PC-3 (cell line): ENCODE results near the gene C12orf57. TPM values are rescaled to one million over a fixed set of nuclear protein-coding genes. Genes with fewer than 3 reads are reported as not detected.

Experiments used
- ATAC-seq: fragments of 200-7000 bp; cut with Tn5 transposase; 2 replicates; pipeline ENCODE4 v1.9.1; 2020; ENCODE audit warnings: mild to moderate bottlenecking, moderate library complexity
- BruUV-seq: library from RNA; stranded (reverse); fragments of 400-500 nt; replicated peaks from 2 replicates; lab custom pipeline; 2021; lab: Mats Ljungman, UMichigan
- CTCF ChIA-PET: fragments of 300-600 bp; sonication (Branson Sonifier 250); formaldehyde crosslinking; loops from one replicate; lab custom pipeline; 2022; ENCODE audit warnings: antibody characterized with exemption; lab: Charles Lee
- POLR2A ChIA-PET: fragments of 300-600 bp; sonication (Branson Sonifier 250); formaldehyde crosslinking; loops from one replicate; lab custom pipeline; 2022; ENCODE audit warnings: antibody characterized with exemption; ENCODE audit not compliant: unreplicated experiment; lab: Charles Lee
- DNase-seq: peaks from one replicate; pipeline ENCODE4 v3.0.0-alpha.2; 2015
- H2AFZ ChIP-seq: fragments of 300-600 bp; sonication (generic); 2 replicates; pipeline ENCODE4 v1.6.0; 2016; ENCODE audit warnings: antibody characterized with exemption, low read length
- H3F3A ChIP-seq: fragments of 300-600 bp; sonication (generic); one replicate; pipeline ENCODE4 v1.6.0; 2017; ENCODE audit warnings: antibody characterized with exemption, low read length, control low read depth, mild to moderate bottlenecking; ENCODE audit not compliant: unreplicated experiment
- H3K27ac ChIP-seq: fragments of 300-600 bp; sonication (generic); 2 replicates; pipeline ENCODE4 v1.5.1; 2016; ENCODE audit warnings: mild to moderate bottlenecking, low read length
- H3K27me3 ChIP-seq: fragments of 300-600 bp; sonication (generic); 2 replicates; pipeline ENCODE4 v1.6.1; 2016; ENCODE audit warnings: low read length, mixed read lengths
- H3K36me3 ChIP-seq: fragments of 300-600 bp; sonication (generic); 2 replicates; pipeline ENCODE4 v1.6.1; 2016; ENCODE audit warnings: low read depth, mixed run types, low read length, mixed read lengths
- H3K4me1 ChIP-seq: fragments of 300-600 bp; sonication (generic); 2 replicates; pipeline ENCODE4 v1.5.1; 2016; ENCODE audit warnings: low read length; ENCODE audit not compliant: insufficient read depth
- H3K4me2 ChIP-seq: fragments of 300-600 bp; sonication (generic); 2 replicates; pipeline ENCODE4 v1.6.0; 2016; ENCODE audit warnings: low read length
- H3K4me3 ChIP-seq: fragments of 300-600 bp; sonication (generic); 2 replicates; pipeline ENCODE4 v1.5.1; 2016; ENCODE audit warnings: mild to moderate bottlenecking, low read length, mixed read lengths
- H3K79me2 ChIP-seq: fragments of 300-600 bp; sonication (generic); 2 replicates; pipeline ENCODE4 v1.6.1; 2017; ENCODE audit warnings: low read length, mixed read lengths
- H3K9ac ChIP-seq: fragments of 300-600 bp; sonication (generic); 2 replicates; pipeline ENCODE4 v1.6.0; 2016; ENCODE audit warnings: mild to moderate bottlenecking, low read length
- H3K9me2 ChIP-seq: fragments of 300-600 bp; sonication (generic); replicated peaks from 2 replicates; pipeline ENCODE4 v1.6.1; 2016; ENCODE audit warnings: mixed run types, low read length, mixed read lengths
- H3K9me3 ChIP-seq: fragments of 300-600 bp; sonication (generic); 2 replicates; pipeline ENCODE4 v1.6.1; 2016; ENCODE audit warnings: low read length, mixed read lengths
- H4K20me1 ChIP-seq: fragments of 300-600 bp; sonication (generic); 2 replicates; pipeline ENCODE4 v1.6.1; 2016; ENCODE audit warnings: low read length, mixed read lengths
- EZH2 ChIP-seq: fragments of 300-600 bp; sonication (generic); IDR thresholded peaks from one replicate; pipeline ENCODE4 v1.6.1; 2017; ENCODE audit warnings: antibody characterized with exemption, mild to moderate bottlenecking, low read length; ENCODE audit not compliant: unreplicated experiment
- EZH2phosphoT487 ChIP-seq: fragments of 300-600 bp; sonication (generic); IDR thresholded peaks from 2 replicates; pipeline ENCODE4 v1.6.1; 2018; ENCODE audit warnings: mild to moderate bottlenecking, antibody characterized with exemption, low read length, borderline replicate concordance
- intact Hi-C: fragments of 100-400 bp; cut with micrococcal nuclease; formaldehyde crosslinking; loops from 2 replicates; pipeline ENCODE4 v1.9.0; 2023
- total RNA-seq: library from RNA; depleted of rRNA; stranded (reverse); fragments of >200 nt; gene quantifications from 2 replicates; pipeline ENCODE4 v1.2.3, GENCODE V29; 2014
- TF ChIP-seq, protein P1 (sequence below): fragments of 300-600 bp; sonication (generic); conservative IDR thresholded peaks from 2 replicates; pipeline ENCODE4 v1.5.1; 2017; ENCODE audit warnings: antibody characterized with exemption, low read depth, mild to moderate bottlenecking, low read length

The C12orf57 gene
- total RNA-seq, 1 experiment from 2014 or later = 125 TPM

DNA sequence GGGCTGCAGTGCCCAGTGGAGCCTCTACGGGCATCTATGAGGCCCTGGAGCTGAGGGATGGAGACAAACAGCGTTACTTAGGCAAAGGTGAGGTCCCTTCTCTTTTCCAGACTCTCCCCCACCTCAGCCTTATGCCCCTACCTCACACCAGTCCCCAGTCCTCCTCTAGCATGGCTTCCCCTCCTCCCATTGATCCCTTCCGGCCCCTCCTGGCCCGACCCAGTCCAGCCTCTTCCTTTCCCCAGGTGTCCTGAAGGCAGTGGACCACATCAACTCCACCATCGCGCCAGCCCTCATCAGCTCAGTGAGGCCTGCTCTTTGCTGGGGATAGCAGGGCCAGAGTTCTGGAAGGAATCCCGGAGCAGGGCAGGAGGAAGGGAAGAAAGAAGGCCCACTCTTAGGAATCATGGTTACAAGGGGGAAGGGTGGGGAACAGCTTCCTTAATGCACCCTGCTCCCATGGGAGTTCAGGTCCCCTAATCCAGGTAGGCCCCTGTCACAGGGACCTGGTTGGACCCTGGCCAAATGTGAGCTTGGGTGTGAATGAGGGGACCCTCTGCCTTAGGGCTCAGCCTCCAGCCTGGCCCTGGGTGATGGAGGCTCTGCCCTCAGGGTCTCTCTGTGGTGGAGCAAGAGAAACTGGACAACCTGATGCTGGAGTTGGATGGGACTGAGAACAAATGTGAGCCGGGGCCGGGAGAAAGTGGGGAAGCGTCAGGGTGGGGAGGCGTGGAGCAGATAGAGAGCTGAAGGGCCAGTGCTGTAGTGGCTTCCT lies 27.2 kb upstream of the C12orf57 start:
- no peak overlapping the region for H3K27ac ChIP-seq
- H3K4me2 ChIP-seq = no peak overlapping the region
- no peaks in the 10 kb centered on the region for H3F3A ChIP-seq
- H2AFZ ChIP-seq = no peak overlapping the region
- H3K79me2 ChIP-seq = peaks cover 15% of the 10 kb centered on the region
- H3K4me1 ChIP-seq = 0 out of 2 replicates have a peak, but pooled peaks cover 4% of the 10 kb centered on the region
- no peak for ATAC-seq
- H3K9ac ChIP-seq = no peak overlapping the region
- no peaks in the 10 kb centered on the region for H3K9me3 ChIP-seq
- no peaks in the 10 kb centered on the region for H3K9me2 ChIP-seq
- TF ChIP-seq EZH2 (no peak), EZH2phosphoT487 (no peak)
- TF ChIP-seq, protein P1, sequence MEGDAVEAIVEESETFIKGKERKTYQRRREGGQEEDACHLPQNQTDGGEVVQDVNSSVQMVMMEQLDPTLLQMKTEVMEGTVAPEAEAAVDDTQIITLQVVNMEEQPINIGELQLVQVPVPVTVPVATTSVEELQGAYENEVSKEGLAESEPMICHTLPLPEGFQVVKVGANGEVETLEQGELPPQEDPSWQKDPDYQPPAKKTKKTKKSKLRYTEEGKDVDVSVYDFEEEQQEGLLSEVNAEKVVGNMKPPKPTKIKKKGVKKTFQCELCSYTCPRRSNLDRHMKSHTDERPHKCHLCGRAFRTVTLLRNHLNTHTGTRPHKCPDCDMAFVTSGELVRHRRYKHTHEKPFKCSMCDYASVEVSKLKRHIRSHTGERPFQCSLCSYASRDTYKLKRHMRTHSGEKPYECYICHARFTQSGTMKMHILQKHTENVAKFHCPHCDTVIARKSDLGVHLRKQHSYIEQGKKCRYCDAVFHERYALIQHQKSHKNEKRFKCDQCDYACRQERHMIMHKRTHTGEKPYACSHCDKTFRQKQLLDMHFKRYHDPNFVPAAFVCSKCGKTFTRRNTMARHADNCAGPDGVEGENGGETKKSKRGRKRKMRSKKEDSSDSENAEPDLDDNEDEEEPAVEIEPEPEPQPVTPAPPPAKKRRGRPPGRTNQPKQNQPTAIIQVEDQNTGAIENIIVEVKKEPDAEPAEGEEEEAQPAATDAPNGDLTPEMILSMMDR = no peak
- H3K36me3 ChIP-seq = no peaks in the 10 kb centered on the region
- ChIA-PET POLR2A (interaction anchor here (0.7 kb wide), 1 partner anchor 25 kb away, joined by 3 read pairs; no protein-coding TSS in a partner anchor), CTCF (no interaction called here)
- intact Hi-C loops = no loop called here
- no TSS peak for BruUV-seq
- no peak overlapping the region for H3K4me3 ChIP-seq
- no peaks in the 10 kb centered on the region for H4K20me1 ChIP-seq
- DNase-seq = no peak
- no peaks in the 10 kb centered on the region for H3K27me3 ChIP-seq

DNA sequence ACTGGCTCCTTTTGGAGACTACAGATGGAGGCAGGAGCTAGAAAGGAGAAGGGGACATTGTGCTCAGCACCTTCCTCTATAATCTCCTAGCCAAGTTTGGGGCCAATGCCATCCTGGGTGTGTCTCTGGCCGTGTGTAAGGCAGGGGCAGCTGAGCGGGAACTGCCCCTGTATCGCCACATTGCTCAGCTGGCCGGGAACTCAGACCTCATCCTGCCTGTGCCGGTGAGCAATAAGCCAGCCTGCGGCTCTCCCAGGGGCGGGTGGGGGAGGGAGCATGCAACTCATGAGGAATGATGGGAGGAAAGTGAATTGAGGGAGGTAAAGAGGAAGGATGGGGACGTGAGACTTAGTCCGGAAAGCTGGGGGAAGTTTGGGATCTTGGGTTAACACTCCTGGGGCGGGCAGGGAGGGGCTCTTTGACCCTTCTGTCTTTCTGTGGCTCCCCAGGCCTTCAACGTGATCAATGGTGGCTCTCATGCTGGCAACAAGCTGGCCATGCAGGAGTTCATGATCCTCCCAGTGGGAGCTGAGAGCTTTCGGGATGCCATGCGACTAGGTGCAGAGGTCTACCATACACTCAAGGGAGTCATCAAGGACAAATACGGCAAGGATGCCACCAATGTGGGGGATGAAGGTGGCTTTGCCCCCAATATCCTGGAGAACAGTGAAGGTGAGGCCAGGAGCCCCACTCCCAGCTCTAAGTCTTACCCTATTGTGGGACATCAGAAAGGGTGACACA lies 26.2 kb upstream of the C12orf57 start:
- H2AFZ ChIP-seq = no peak overlapping the region
- H3K4me1 ChIP-seq = 0 out of 2 replicates have a peak, but pooled peaks cover 4% of the 10 kb centered on the region
- TF ChIP-seq, protein P1 = no peak
- no peak for TF ChIP-seq EZH2phosphoT487
- no peak for TF ChIP-seq EZH2
- no peaks in the 10 kb centered on the region for H3K9me2 ChIP-seq
- CTCF ChIA-PET = no interaction called here
- no peak for ATAC-seq
- no peak overlapping the region for H3K27ac ChIP-seq
- POLR2A ChIA-PET = no interaction called here
- no peak for DNase-seq
- no peaks in the 10 kb centered on the region for H3F3A ChIP-seq
- peaks cover 15% of the 10 kb centered on the region for H3K79me2 ChIP-seq
- H3K27me3 ChIP-seq = no peaks in the 10 kb centered on the region
- H4K20me1 ChIP-seq = no peaks in the 10 kb centered on the region
- H3K4me2 ChIP-seq = no peak overlapping the region
- BruUV-seq = no TSS peak
- H3K9me3 ChIP-seq = no peaks in the 10 kb centered on the region
- no peaks in the 10 kb centered on the region for H3K36me3 ChIP-seq
- no peak overlapping the region for H3K9ac ChIP-seq
- no peak overlapping the region for H3K4me3 ChIP-seq
- intact Hi-C loops = no loop called here

DNA sequence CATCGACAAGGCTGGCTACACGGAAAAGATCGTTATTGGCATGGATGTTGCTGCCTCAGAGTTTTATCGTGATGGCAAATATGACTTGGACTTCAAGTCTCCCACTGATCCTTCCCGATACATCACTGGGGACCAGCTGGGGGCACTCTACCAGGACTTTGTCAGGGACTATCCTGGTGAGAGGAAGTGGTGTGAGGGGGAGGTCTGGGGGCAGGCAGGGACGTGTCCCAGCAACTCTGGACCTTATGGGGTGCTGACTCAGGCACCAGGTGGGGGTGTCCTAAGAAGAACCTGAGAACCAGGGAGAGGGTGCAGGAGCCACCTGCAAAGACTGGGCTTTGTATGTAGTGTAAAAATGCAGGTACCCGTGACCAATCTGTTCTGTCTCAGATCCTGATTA lies 24.2 kb upstream of the C12orf57 start:
- Histone ChIP-seq H3K36me3 (no peaks in the 10 kb centered on the region), H3K27ac (no peak overlapping the region), H3K4me3 (no peak overlapping the region), H3K9me2 (no peaks in the 10 kb centered on the region), H3K79me2 (peaks cover 14% of the 10 kb centered on the region), H4K20me1 (no peaks in the 10 kb centered on the region), H3K27me3 (no peaks in the 10 kb centered on the region), H3K9ac (no peak overlapping the region), H2AFZ (no peak overlapping the region), H3K4me1 (peaks cover 7% of the 10 kb centered on the region), H3K4me2 (no peak overlapping the region), H3F3A (no peaks in the 10 kb centered on the region), H3K9me3 (no peaks in the 10 kb centered on the region)
- TF ChIP-seq, protein P1 = 0 out of 2 replicates have a peak, but pooled peaks have one; percentile 20
- TF ChIP-seq EZH2 = no peak
- ATAC-seq = no peak
- no TSS peak for BruUV-seq
- intact Hi-C loops = no loop called here
- ChIA-PET CTCF (no interaction called here), POLR2A (no interaction called here)
- DNase-seq = no peak
